ENCODE data around the gene RASAL3. TPM values are rescaled to one million over a fixed set of nuclear protein-coding genes. Genes with fewer than 3 reads are reported as not detected.

Gene RASAL3
- total RNA-seq, 1 experiment from 2014 or later, result 1.9 TPM

DNA sequence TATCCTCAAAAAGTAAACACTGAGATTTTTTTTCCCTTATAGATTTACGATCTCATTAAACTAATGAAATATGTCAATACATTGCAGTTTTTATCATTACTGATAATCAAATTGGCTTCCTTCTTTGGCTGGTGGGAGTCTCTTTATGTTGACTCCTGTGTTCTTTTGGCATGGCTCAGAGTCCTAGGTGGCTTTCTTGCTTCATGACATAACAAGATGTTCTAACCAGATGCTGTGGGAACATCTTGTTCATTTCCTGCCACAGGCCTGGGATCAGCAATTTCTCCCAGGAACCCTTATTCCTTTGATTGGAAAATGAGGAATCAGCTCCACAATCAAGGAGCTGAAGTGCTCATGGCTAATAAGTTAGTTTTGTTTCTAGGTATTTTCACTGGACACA lies 30.8 kb upstream of the RASAL3 start:
- no CpG with 5 or more reads among the region's 1 CpG for WGBS (ENCODE audit: extremely low coverage, insufficient read length, low lambda C conversion rate)
- Histone ChIP-seq H3K27me3 (ENCODE audit: insufficient read depth, low read length) (no peaks in the 10 kb centered on the region), H2BK12ac (ENCODE audit: insufficient read length, low read depth, low read length) (no peak overlapping the region), H3K79me1 (ENCODE audit: insufficient read depth, low read depth, low read length, poor library complexity, severe bottlenecking) (no peaks in the 10 kb centered on the region), H4K91ac (ENCODE audit: insufficient read length, low read depth, low read length) (no peak overlapping the region), H3K4ac (ENCODE audit: low read depth, low read length) (no peak overlapping the region), H3K23ac (ENCODE audit: insufficient read length, low read depth, low read length) (no peak overlapping the region), H3K14ac (ENCODE audit: insufficient read depth, low read length) (no peak overlapping the region), H2BK5ac (ENCODE audit: insufficient read length, low read length) (no peak overlapping the region), H3K27ac (ENCODE audit: insufficient read length, low read depth, low read length) (no peak overlapping the region), H2BK15ac (ENCODE audit: low read depth, low read length) (no peak overlapping the region), H3K23me2 (ENCODE audit: insufficient read length, low read depth, low read length, poor library complexity, severe bottlenecking) (no peaks in the 10 kb centered on the region), H4K20me1 (ENCODE audit: control insufficient read depth, insufficient read depth, insufficient read length) (no peaks in the 10 kb centered on the region), H2AFZ (ENCODE audit: low read length) (no peak overlapping the region), H2BK20ac (ENCODE audit: low read depth, low read length, poor library complexity, severe bottlenecking) (no peak overlapping the region), H3T11ph (ENCODE audit: low read length) (no peak overlapping the region), H3K9ac (ENCODE audit: extremely low read depth, insufficient read length, low read length) (no peak overlapping the region), H3K4me1 (ENCODE audit: insufficient read depth, low read length) (no peaks in the 10 kb centered on the region), H3K18ac (ENCODE audit: insufficient read length, low read depth, low read length) (no peak overlapping the region), H4K5ac (ENCODE audit: insufficient read length, low read depth, low read length) (no peak overlapping the region), H3K9me3 (ENCODE audit: control insufficient read depth, low read depth, low read length) (peaks cover 25% of the 10 kb centered on the region), H2AK5ac (ENCODE audit: insufficient read length, low read length) (no peak overlapping the region), H2BK120ac (ENCODE audit: low read depth, low read length, poor library complexity, severe bottlenecking) (no peak overlapping the region), H4K8ac (replicated peaks; ENCODE audit: insufficient read length, low read depth, low read length) (no peak overlapping the region), H3K56ac (ENCODE audit: insufficient read length, low read depth, low read length) (no peak overlapping the region), H3K79me2 (ENCODE audit: insufficient read depth, low read length) (no peaks in the 10 kb centered on the region), H3K4me2 (ENCODE audit: insufficient read depth, insufficient read length, low read length) (no peak overlapping the region)
- DNase-seq, result no peak
- peaks cover 5% of the 10 kb centered on the region for H3K27me3 Mint-ChIP-seq (ENCODE audit: low read depth)
- H3K4me3 Mint-ChIP-seq, result no peak overlapping the region
- TF ChIP-seq, protein P1, sequence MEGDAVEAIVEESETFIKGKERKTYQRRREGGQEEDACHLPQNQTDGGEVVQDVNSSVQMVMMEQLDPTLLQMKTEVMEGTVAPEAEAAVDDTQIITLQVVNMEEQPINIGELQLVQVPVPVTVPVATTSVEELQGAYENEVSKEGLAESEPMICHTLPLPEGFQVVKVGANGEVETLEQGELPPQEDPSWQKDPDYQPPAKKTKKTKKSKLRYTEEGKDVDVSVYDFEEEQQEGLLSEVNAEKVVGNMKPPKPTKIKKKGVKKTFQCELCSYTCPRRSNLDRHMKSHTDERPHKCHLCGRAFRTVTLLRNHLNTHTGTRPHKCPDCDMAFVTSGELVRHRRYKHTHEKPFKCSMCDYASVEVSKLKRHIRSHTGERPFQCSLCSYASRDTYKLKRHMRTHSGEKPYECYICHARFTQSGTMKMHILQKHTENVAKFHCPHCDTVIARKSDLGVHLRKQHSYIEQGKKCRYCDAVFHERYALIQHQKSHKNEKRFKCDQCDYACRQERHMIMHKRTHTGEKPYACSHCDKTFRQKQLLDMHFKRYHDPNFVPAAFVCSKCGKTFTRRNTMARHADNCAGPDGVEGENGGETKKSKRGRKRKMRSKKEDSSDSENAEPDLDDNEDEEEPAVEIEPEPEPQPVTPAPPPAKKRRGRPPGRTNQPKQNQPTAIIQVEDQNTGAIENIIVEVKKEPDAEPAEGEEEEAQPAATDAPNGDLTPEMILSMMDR (conservative IDR thresholded peaks at IDR 0.05), result no peak
- H3K9me3 Mint-ChIP-seq, result peaks cover 38 to 65% of the 10 kb centered on the region in 2 experiments
- peaks cover 0 to 25% (median 0%) of the 10 kb centered on the region in 3 experiments; a peak in 3 of 7 replicates for H3K36me3 Mint-ChIP-seq (ENCODE audit: insufficient read depth in 1 of 3, low read depth in 3 of 3)
- no peak overlapping the region for H3K27ac Mint-ChIP-seq
- no peaks in the 10 kb centered on the region for H3K4me1 Mint-ChIP-seq
